GM10248 (cell line): ENCODE data around the gene AMZ1.
"Not testable (repeated sequence)": the region's sequence is repeated elsewhere in the genome, so short reads cannot be mapped to it uniquely, and the experiment has no call there.

Experiments
- CTCF ChIA-PET: fragments of 300-600 bp; sonication (Branson Sonifier 250); formaldehyde crosslinking; extraction: SDS; loops from one replicate; lab custom pipeline; 2021; ENCODE audit warnings: antibody characterized with exemption; lab: Yijun Ruan, JAX
- POLR2A ChIA-PET: fragments of 350-650 bp; sonication (Branson Sonifier 250); formaldehyde crosslinking; extraction: SDS; loops from one replicate; lab custom pipeline; 2020; ENCODE audit warnings: antibody characterized with exemption; lab: Yijun Ruan, JAX
- DNase-seq: peaks from one replicate; pipeline ENCODE4 v3.0.0; 2012; ENCODE audit errors: extremely low spot score
- CTCF ChIP-seq: IDR thresholded peaks from 2 replicates; pipeline ENCODE4 v1.5.1; 2012; ENCODE audit warnings: mild to moderate bottlenecking, low read depth; ENCODE audit errors: extremely low read depth, missing control alignments, control extremely low read depth

Gene AMZ1

GRCh38 chr7:2734084-2734686, 46.2 kb downstream of the AMZ1 start:
- DNase-seq = no peak
- ChIA-PET POLR2A (no interaction called here), CTCF (no interaction called here)
- no peak for TF ChIP-seq CTCF

- POLR2A ChIA-PET = no interaction called here
- no peak for DNase-seq
Observed at GRCh38 chr7:2734751-2735571, 47.0 kb downstream of the AMZ1 start.

GRCh38 chr7:2735744-2736143, 47.7 kb downstream of the AMZ1 start:
- DNase-seq = no peak
- POLR2A ChIA-PET = no interaction called here
- no peak for TF ChIP-seq CTCF
- CTCF ChIA-PET = interaction anchor here (1.2 kb wide), 1 partner anchor 26 kb away, joined by 4 read pairs; no protein-coding TSS in a partner anchor

More at GRCh38 chr7:2734751-2735571, 47.0 kb downstream of the AMZ1 start:
- TF ChIP-seq CTCF = no peak
- CTCF ChIA-PET = interaction anchor here (1.2 kb wide), 1 partner anchor 25 kb away, joined by 4 read pairs; no protein-coding TSS in a partner anchor

- DNase-seq = no peak
- no peak for TF ChIP-seq CTCF
- ChIA-PET POLR2A (no interaction called here), CTCF (no interaction called here)
Observed at GRCh38 chr7:2736411-2736914, 48.5 kb downstream of the AMZ1 start.

GRCh38 chr7:2737005-2737743, 49.2 kb downstream of the AMZ1 start:
- POLR2A ChIA-PET, DNase-seq: not testable (repeated sequence)
- CTCF ChIA-PET = interaction anchor here (1.0 to 1.7 kb wide), 3 partner anchors 11 to 286 kb away, joined by 3 to 4 read pairs (median 4); no protein-coding TSS in a partner anchor

GRCh38 chr7:2737771-2738540, 50.0 kb downstream of the AMZ1 start:
- ChIA-PET CTCF (interaction anchor here (1.0 to 1.7 kb wide), 3 partner anchors 12 to 286 kb away, joined by 3 to 4 read pairs (median 4); no protein-coding TSS in a partner anchor), POLR2A (no interaction called here)
- DNase-seq = no peak
- no peak for TF ChIP-seq CTCF
